K562 (cell line): ENCODE measurements around the gene CLDN2.
"Not testable (repeated sequence)": the region's sequence is repeated elsewhere in the genome, so short reads cannot be mapped to it uniquely, and the experiment has no call there.

Source experiments
- CCAR2 ChIP-seq: fragments of 200-400 bp; formaldehyde crosslinking; IDR thresholded peaks from 2 replicates; pipeline ENCODE4 v1.6.1; 2017; ENCODE audit warnings: mild to moderate bottlenecking, low read depth, low read length
- CTCF ChIP-seq, 3 experiments: IDR thresholded peaks in 2 of 3; conservative IDR thresholded peaks in 1 of 3; 2 replicates each; pipeline ENCODE4 v1.5.1; 2011 to 2012; ENCODE audit warnings: low read length in 3 of 3, mild to moderate bottlenecking in 3 of 3, control low read depth in 2 of 3, improper control_type of control experiment in 1 of 3, inconsistent platforms in 1 of 3, low read depth in 1 of 3, mixed read lengths in 1 of 3, moderate library complexity in 1 of 3; ENCODE audit not compliant: insufficient read depth in 2 of 3
- EZH2 ChIP-seq: IDR thresholded peaks from 2 replicates; pipeline ENCODE4 v1.6.1; 2012; ENCODE audit warnings: low read depth, mild to moderate bottlenecking, inconsistent platforms, low read length, borderline replicate concordance
- GATAD2B ChIP-seq: fragments of 450-650 bp; IDR thresholded peaks from 2 replicates; pipeline ENCODE4 v1.6.1; 2017; ENCODE audit warnings: mild to moderate bottlenecking, borderline replicate concordance
- KAT7 ChIP-seq: sonication (generic); formaldehyde crosslinking; IDR thresholded peaks from 2 replicates; pipeline ENCODE4 v1.8.0; 2022; ENCODE audit warnings: missing genetic modification reagents, mild to moderate bottlenecking, borderline replicate concordance
- KLF10 ChIP-seq: fragments of 250-450 bp; sonication (Bioruptor Pico); IDR thresholded peaks from 2 replicates; pipeline ENCODE4 v1.6.1; 2021; ENCODE audit warnings: matching md5 sums
- MAZ ChIP-seq, 2 experiments: fragments of 450-650 bp in 1 of 2; sonication (generic) in 1 of 2; formaldehyde crosslinking; IDR thresholded peaks in 1 of 2; conservative IDR thresholded peaks in 1 of 2; 2 replicates each; pipeline versions ENCODE4 v1.4.0 to v1.5.0; 2020; ENCODE audit warnings: mild to moderate bottlenecking in 1 of 2, missing genetic modification reagents in 1 of 2
- MTF1 ChIP-seq: fragments of 250-450 bp; sonication (Bioruptor Pico); IDR thresholded peaks from 2 replicates; pipeline ENCODE4 v1.9.0; 2021; ENCODE audit warnings: moderate library complexity, mild to moderate bottlenecking, inconsistent platforms, borderline replicate concordance
- NFATC3 ChIP-seq: fragments of 450-650 bp; IDR thresholded peaks from 2 replicates; pipeline ENCODE4 v1.6.1; 2017; ENCODE audit warnings: mild to moderate bottlenecking
- YY1 ChIP-seq, 3 experiments: IDR thresholded peaks; 2 replicates each; pipeline ENCODE4 v1.6.1; 2011; ENCODE audit warnings: low read length in 2 of 3, mild to moderate bottlenecking in 2 of 3, moderate library complexity in 2 of 3, borderline replicate concordance in 1 of 3, control low read depth in 1 of 3, low read depth in 1 of 3; ENCODE audit not compliant: insufficient read depth in 3 of 3, insufficient replicate concordance in 2 of 3, control insufficient read depth in 1 of 3, insufficient read length in 1 of 3; ENCODE audit errors: extremely low read depth in 1 of 3

GRCh38 chrX:106966547-106966946 lies 46.3 kb downstream of the CLDN2 start:
- not testable (repeated sequence) for TF ChIP-seq CTCF (IDR thresholded peaks at IDR 0.05 in 2 of 3, conservative IDR thresholded peaks at IDR 0.05 in 1 of 3; ENCODE audit: insufficient read depth in 2 of 3, low read depth in 1 of 3, low read length in 3 of 3); MAZ (CRISPR knock-in tag; conservative IDR thresholded peaks at IDR 0.05 in 1 of 2, IDR thresholded peaks at IDR 0.05 in 1 of 2); KLF10; MTF1; KAT7; EZH2; YY1 (IDR thresholded peaks at IDR 0.05; ENCODE audit: borderline replicate concordance in 1 of 3, control insufficient read depth in 1 of 3, extremely low read depth in 1 of 3, insufficient read depth in 3 of 3, insufficient read length in 1 of 3, insufficient replicate concordance in 2 of 3, low read depth in 1 of 3, low read length in 2 of 3); GATAD2B; CCAR2; NFATC3
